ENCODE data around the gene ILDR2. TPM values are rescaled to one million over a fixed set of nuclear protein-coding genes. Genes with fewer than 3 reads are reported as not detected.

ILDR2 gene
- total and polyA plus RNA-seq, 3 donors from 2014 or later = 36.8 to 217 (median 172) TPM

DNA sequence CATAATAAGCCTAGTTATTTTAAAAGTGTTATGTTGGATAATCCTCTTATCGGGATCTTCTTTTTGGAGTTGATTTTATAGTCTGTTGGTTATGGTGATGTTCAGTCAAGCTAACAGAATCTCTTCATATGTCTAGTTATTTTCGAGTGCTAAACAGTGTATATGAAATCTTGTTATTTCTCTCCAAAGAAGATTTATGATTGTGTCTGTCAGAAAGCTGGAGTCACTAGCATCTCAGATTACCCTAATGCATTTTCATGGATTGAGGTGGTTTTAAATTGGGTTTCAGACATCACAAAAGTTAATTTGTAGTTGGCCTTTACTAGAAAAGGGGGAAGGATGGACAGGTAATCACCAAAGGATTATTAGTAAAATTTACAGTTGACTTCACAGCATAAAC is 27.0 kb upstream of the ILDR2 start:
- no peak for TF ChIP-seq POLR2A (IDR thresholded peaks at IDR 0.05)
- TF ChIP-seq, protein P1, sequence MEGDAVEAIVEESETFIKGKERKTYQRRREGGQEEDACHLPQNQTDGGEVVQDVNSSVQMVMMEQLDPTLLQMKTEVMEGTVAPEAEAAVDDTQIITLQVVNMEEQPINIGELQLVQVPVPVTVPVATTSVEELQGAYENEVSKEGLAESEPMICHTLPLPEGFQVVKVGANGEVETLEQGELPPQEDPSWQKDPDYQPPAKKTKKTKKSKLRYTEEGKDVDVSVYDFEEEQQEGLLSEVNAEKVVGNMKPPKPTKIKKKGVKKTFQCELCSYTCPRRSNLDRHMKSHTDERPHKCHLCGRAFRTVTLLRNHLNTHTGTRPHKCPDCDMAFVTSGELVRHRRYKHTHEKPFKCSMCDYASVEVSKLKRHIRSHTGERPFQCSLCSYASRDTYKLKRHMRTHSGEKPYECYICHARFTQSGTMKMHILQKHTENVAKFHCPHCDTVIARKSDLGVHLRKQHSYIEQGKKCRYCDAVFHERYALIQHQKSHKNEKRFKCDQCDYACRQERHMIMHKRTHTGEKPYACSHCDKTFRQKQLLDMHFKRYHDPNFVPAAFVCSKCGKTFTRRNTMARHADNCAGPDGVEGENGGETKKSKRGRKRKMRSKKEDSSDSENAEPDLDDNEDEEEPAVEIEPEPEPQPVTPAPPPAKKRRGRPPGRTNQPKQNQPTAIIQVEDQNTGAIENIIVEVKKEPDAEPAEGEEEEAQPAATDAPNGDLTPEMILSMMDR (IDR thresholded peaks at IDR 0.05) = no peak
- no peak for DNase-seq
- no peaks in the 10 kb centered on the region for H3K4me1 ChIP-seq
- 87 to 89% methylated on average over 2 of the region's 2 CpGs for WGBS, 2 donors
- H3K36me3 ChIP-seq (ENCODE audit: low read depth, missing control alignments) = no peaks in the 10 kb centered on the region
- H3K9me3 ChIP-seq = no peaks in the 10 kb centered on the region
- no peak overlapping the region for H3K4me3 ChIP-seq
- H3K27ac ChIP-seq = no peak overlapping the region
- no peaks in the 10 kb centered on the region for H3K27me3 ChIP-seq
- intact Hi-C loops (cut with DNase I; ENCODE audit: low total_unique reads) = no loop called here

DNA sequence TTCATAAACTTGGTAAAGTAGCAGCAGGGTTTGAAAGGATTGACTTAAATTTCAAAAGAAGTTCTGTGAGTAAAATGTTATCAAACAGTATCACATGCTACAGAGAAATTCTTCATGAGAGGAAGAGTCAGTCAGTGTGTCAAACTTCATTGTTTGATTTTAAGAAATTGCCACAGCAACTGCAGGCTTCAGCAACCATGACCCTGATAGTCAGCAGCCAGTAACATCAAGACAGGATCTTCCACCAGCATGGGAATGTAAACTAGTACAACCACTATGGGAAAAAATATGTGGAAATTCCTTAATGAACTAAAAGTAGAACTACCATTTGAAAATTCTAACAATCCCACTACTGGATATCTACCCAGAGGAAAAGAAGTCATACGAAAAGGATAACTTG is 25.2 kb upstream of the ILDR2 start:
- H3K36me3 ChIP-seq (ENCODE audit: low read depth, missing control alignments) = no peaks in the 10 kb centered on the region
- TF ChIP-seq, protein P1 (IDR thresholded peaks at IDR 0.05) = no peak
- no peak for TF ChIP-seq POLR2A (IDR thresholded peaks at IDR 0.05)
- no peak overlapping the region for H3K4me3 ChIP-seq
- H3K27me3 ChIP-seq = no peaks in the 10 kb centered on the region
- H3K27ac ChIP-seq = no peak overlapping the region
- no peak for DNase-seq
- WGBS, 2 donors = 89 to 100% methylated on average over 1 of the region's 1 CpG
- H3K4me1 ChIP-seq = no peaks in the 10 kb centered on the region
- no peaks in the 10 kb centered on the region for H3K9me3 ChIP-seq
- intact Hi-C loops (cut with DNase I; ENCODE audit: low total_unique reads) = no loop called here

DNA sequence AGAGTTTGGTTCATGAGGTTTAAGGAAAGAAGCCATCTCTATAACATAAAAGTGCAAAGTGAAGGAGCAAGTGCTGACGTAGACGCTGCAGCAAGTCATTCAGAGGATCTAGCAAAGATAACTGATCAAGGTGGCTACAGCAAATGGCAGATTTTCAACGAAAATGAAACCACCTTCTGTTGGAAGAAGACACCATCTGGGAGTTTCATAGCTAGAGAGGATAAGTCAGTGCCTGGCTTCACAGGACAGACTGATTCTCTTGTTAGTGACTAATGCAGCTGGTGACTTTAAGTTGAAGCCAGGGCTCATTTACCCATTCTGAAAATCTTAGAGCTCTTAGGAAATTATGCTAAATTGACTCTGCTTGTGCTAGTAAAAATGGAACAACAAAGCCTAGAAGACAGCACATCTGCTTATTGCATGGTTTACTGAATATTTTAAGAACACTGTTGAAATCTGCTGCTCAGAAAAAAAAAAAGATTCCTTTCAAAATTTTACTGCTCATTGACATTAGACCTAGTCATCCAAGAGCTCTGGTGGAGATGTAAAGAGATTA is 24.2 kb upstream of the ILDR2 start:
- Histone ChIP-seq H3K27me3 (no peaks in the 10 kb centered on the region), H3K4me3 (no peak overlapping the region), H3K9me3 (no peaks in the 10 kb centered on the region), H3K36me3 (ENCODE audit: low read depth, missing control alignments) (no peaks in the 10 kb centered on the region), H3K4me1 (no peaks in the 10 kb centered on the region), H3K27ac (no peak overlapping the region)
- 70 to 80% methylated on average over 3 of the region's 3 CpGs for WGBS, 2 donors
- intact Hi-C loops (cut with DNase I; ENCODE audit: low total_unique reads) = no loop called here
- TF ChIP-seq POLR2A (IDR thresholded peaks at IDR 0.05) = no peak
- TF ChIP-seq, protein P1 (IDR thresholded peaks at IDR 0.05) = no peak
- no peak for DNase-seq

DNA sequence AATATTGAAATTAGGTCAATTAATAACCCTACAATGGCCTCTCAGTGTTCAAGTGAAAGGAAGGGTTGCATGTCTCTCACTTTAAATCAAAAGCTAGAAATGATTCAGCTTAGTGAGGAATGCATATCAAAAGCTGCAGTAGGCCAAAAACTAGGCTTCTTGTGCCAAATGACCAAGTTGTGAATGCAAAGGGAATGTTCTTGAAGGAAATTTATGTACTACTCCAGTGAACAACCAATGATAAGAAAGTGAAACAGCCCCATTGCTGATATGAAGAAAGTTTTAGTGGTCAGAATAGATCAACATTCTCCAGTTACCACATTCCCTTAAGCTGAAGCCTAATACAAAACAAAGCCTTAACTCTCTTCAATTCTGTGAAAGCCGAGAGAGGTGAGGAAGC is 23.7 kb upstream of the ILDR2 start:
- no peak for DNase-seq
- WGBS, 2 donors = 75 to 88% methylated on average over 1 of the region's 1 CpG
- no peak overlapping the region for H3K27ac ChIP-seq
- no peaks in the 10 kb centered on the region for H3K4me1 ChIP-seq
- no peak overlapping the region for H3K4me3 ChIP-seq
- intact Hi-C loops (cut with DNase I; ENCODE audit: low total_unique reads) = no loop called here
- TF ChIP-seq POLR2A (IDR thresholded peaks at IDR 0.05) = no peak
- TF ChIP-seq, protein P1 (IDR thresholded peaks at IDR 0.05) = no peak
- no peaks in the 10 kb centered on the region for H3K36me3 ChIP-seq (ENCODE audit: low read depth, missing control alignments)
- no peaks in the 10 kb centered on the region for H3K9me3 ChIP-seq
- no peaks in the 10 kb centered on the region for H3K27me3 ChIP-seq

DNA sequence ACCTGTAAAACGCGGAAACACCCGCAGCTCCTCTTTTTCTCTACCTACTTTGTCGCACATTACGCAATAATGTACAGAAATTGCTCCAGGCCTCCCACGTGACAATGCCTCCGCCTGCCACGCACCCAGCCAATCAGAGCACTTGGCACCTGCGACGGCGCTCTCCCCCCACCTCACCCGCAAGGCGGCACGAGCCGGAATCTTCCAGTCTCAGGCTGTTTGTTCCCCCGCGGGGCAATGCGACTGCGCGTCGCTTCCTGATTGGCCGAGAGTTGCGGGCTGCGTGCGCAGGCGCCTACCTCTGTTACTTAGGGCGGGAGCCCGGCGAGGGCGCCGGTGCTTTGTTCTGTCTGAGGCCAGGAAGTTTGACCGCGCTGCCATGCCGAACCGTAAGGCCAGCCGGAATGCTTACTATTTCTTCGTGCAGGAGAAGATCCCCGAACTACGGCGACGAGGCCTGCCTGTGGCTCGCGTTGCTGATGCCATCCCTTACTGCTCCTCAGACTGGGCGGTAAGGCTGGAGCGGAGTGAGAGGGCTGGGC is 13.7 kb upstream of the ILDR2 start, which contains the start of gene MAEL:
TSS of gene MAEL (plus strand) at position 307 of the 542 bp plus-strand sequence. CDS start at position 380, 73 bp downstream.
- H3K27ac ChIP-seq = peak within 1 kb of the TSS; percentile 21 to 73
- peak; percentile 86 for DNase-seq
- intact Hi-C loops (cut with DNase I; ENCODE audit: low total_unique reads) = no loop called here
- peak within 1 kb of the TSS; percentile 52 to 54 for H3K4me3 ChIP-seq
- no peaks in the 10 kb centered on the region for H3K27me3 ChIP-seq
- no peaks in the 10 kb centered on the region for H3K9me3 ChIP-seq
- no peaks in the 10 kb centered on the region for H3K4me1 ChIP-seq
- no peak for TF ChIP-seq POLR2A (IDR thresholded peaks at IDR 0.05)
- TF ChIP-seq, protein P1 (IDR thresholded peaks at IDR 0.05) = no peak
- 75 to 78% methylated on average over 32 to 45 of the region's 45 CpGs for WGBS, 2 donors
- no peaks in the 10 kb centered on the region for H3K36me3 ChIP-seq (ENCODE audit: low read depth, missing control alignments)
